H1 (cell line): ENCODE measurements around the gene PPARA. TPM values are rescaled to one million over a fixed set of nuclear protein-coding genes. Genes with fewer than 3 reads are reported as not detected.

Source experiments
- NANOG ChIP-seq: IDR thresholded peaks from 2 replicates; pipeline ENCODE4 v1.6.1; 2011; ENCODE audit warnings: low read length, low read depth, mild to moderate bottlenecking, inconsistent platforms; ENCODE audit not compliant: insufficient read depth, poor library complexity, severe bottlenecking
- TEAD4 ChIP-seq: IDR thresholded peaks from 2 replicates; pipeline ENCODE4 v1.6.1; 2012; ENCODE audit warnings: low read depth, low read length, inconsistent platforms, mixed read lengths
- USF2 ChIP-seq: IDR thresholded peaks from 2 replicates; pipeline ENCODE4 v1.6.1; 2011; ENCODE audit warnings: low read length, improper control_type of control experiment
- polyA plus RNA-seq, 7 experiments: library from polyadenylated mRNA; depleted of rRNA in 3 of 7; stranded (reverse) in 5 of 7; unstranded in 2 of 7; fragments of >200 nt in 5 of 7; fragments of 200-250 nt in 2 of 7; gene quantifications; 1 replicate in 5 of 7; 2 replicates in 1 of 7; 4 replicates in 1 of 7; pipeline versions ENCODE4 v1.2.1 to v1.2.3, GENCODE V29; 2011 to 2013; ENCODE audit warnings: missing spikeins in 2 of 7, mixed read lengths in 2 of 7
- total RNA-seq: library from RNA; stranded (reverse); fragmentation: NEBNext Ultra II Directional; extraction: Animal tissue kit (Norgen Biotek cat#: 25700); gene quantifications from 2 replicates; pipeline ENCODE4 v1.2.1, GENCODE V29; 2021

The PPARA gene
- total and polyA plus RNA-seq, 2 of the 8 experiments (the other 6 are each of a cell fraction or from before 2014, with no cell fraction given), result 3.1 to 8.2 TPM

DNA sequence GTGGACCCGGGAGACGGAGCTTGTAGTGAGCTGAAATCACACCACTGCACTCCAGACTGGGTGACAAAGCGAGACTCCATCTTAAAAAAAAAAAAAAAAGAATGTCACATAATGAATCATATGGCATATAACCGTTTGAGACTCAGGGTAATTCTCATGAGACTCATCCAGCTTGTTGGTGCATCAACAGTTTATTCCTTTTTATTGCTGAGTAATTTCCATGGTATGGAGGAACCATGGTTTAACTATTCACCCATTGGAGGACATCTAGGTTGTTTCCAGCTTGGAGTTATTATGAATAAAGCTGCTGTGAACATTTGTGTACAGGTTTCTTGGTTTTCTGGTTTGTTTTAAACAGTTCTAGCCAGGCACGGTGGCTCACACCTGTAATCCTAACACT lies 25.3 kb downstream of the PPARA start (continued):
- TF ChIP-seq TEAD4 (no peak), NANOG (no peak), USF2 (no peak)
